ENCODE measurements around the gene PIH1D1.

DNA sequence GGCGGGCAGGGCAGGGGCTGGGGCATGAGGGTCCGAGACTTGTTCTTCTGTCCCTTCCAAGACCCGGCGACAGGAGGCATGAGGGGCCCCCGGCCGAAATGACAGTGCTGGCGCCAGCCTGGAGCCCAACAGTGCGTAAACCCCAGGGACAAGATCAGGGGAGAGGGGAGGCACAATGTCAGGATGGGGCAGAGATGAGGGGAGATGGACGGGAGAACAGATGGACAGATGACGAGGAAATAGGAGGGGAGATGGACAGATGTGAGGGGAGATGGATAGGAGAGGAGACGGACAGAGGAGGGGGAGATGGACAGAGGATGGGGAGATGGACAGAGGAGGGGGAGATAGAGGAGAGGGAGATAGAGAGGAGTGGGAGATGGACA is 22.9 kb upstream of the PIH1D1 start:
- TF ChIP-seq GATA3 (IDR thresholded peaks at IDR 0.05; ENCODE audit: low read depth, low read length) (no peak), GATA2 (IDR thresholded peaks at IDR 0.05; ENCODE audit: low read depth, low read length) (no peak)

Data from SH-SY5Y (cell line).